Measurements from ENCODE around the gene LAMB4. TPM values are rescaled to one million over a fixed set of nuclear protein-coding genes. Genes with fewer than 3 reads are reported as not detected.

Gene LAMB4
- polyA plus RNA-seq, 2 of the 4 experiments (the other 2 are of a cell fraction): 0.13 to 0.19 TPM

DNA sequence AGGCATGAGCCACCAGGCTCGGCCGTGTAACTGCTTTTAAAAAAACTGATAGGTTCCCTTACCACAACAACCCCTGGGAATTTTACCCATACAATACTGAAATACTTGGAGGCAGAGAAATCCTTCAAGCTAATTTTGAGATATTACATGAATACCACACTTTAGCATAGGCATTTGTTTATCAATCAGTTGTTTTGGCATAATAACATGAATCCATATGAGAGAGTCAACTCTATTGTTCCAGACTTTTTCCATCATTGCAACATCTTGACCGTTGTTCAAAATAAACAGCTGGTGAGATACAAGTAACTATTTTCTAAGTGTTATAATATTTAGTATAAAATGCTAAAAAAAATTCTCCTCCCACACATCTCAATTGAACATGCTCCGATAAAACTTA lies 36.8 kb downstream of the LAMB4 start:
- ATAC-seq (no peak), FAIRE-seq (no peak), DNase-seq (ENCODE audit: low read depth in 1 of 2, low spot score in 1 of 2) (no peak)
- TF ChIP-seq HOXB13 (CRISPR knock-in tag; IDR thresholded peaks at IDR 0.05; ENCODE audit: low read depth) (no peak), CTCF (IDR thresholded peaks at IDR 0.05) (no peak), SMC3 (IDR thresholded peaks at IDR 0.05) (no peak), HMGXB4 (CRISPR knock-in tag; IDR thresholded peaks at IDR 0.05; ENCODE audit: borderline replicate concordance) (no peak), TFCP2L1 (CRISPR knock-in tag; IDR thresholded peaks at IDR 0.05) (no peak), NR3C1 (IDR thresholded peaks at IDR 0.05) (no peak), KDM1A (IDR thresholded peaks at IDR 0.05; ENCODE audit: low read depth) (no peak), TP53 (CRISPR knock-in tag; IDR thresholded peaks at IDR 0.05) (no peak), ELK1 (IDR thresholded peaks at IDR 0.05; ENCODE audit: low read depth, low read length) (no peak), ZSCAN20 (CRISPR knock-in tag; IDR thresholded peaks at IDR 0.05) (no peak), RCOR1 (IDR thresholded peaks at IDR 0.05; ENCODE audit: low read depth, low read length) (no peak), JUN (IDR thresholded peaks at IDR 0.05) (no peak), POLR2A (IDR thresholded peaks at IDR 0.05; ENCODE audit: low read length) (no peak)
- TF ChIP-seq, protein P1, sequence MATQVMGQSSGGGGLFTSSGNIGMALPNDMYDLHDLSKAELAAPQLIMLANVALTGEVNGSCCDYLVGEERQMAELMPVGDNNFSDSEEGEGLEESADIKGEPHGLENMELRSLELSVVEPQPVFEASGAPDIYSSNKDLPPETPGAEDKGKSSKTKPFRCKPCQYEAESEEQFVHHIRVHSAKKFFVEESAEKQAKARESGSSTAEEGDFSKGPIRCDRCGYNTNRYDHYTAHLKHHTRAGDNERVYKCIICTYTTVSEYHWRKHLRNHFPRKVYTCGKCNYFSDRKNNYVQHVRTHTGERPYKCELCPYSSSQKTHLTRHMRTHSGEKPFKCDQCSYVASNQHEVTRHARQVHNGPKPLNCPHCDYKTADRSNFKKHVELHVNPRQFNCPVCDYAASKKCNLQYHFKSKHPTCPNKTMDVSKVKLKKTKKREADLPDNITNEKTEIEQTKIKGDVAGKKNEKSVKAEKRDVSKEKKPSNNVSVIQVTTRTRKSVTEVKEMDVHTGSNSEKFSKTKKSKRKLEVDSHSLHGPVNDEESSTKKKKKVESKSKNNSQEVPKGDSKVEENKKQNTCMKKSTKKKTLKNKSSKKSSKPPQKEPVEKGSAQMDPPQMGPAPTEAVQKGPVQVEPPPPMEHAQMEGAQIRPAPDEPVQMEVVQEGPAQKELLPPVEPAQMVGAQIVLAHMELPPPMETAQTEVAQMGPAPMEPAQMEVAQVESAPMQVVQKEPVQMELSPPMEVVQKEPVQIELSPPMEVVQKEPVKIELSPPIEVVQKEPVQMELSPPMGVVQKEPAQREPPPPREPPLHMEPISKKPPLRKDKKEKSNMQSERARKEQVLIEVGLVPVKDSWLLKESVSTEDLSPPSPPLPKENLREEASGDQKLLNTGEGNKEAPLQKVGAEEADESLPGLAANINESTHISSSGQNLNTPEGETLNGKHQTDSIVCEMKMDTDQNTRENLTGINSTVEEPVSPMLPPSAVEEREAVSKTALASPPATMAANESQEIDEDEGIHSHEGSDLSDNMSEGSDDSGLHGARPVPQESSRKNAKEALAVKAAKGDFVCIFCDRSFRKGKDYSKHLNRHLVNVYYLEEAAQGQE (IDR thresholded peaks at IDR 0.05): no peak
- Histone ChIP-seq H3K9me3 (no peaks in the 10 kb centered on the region), H3K27ac (peak overlapping the region in 1 of 2 experiments; percentile 32; a peak in 3 of 6 replicates), H3K4me3 (no peak overlapping the region), H3K4me1 (peaks cover 48% of the 10 kb centered on the region), H3K4me2 (no peak overlapping the region)
- POLR2A ChIA-PET: no interaction called here
- WGBS (ENCODE audit: missing lambda C conversion rate): 94% methylated on average over 4 of the region's 4 CpGs
- CTCF ChIA-PET: interaction anchor here (1.8 to 2.3 kb wide), 2 partner anchors 13 to 77 kb away, joined by 4 to 14 read pairs; no protein-coding TSS in a partner anchor

DNA sequence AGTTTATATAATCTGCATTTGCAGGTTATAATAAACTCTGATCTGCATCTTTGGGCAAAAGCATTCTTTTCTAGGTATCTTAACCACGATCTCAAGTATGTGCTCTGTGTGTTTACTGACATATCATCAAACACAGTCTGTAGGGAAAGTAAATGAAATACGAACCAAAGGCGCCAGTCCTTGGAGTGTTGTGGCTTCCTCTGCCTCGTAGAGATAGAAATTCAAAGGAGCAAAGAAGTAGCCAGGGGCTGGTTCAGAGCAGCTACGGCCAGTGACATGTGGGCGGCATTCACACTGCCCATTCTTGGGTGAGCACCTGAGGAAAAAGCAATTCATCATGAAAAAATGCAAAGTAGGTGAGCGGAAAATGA lies 38.7 kb downstream of the LAMB4 start:
- H3K4me1 ChIP-seq: peaks cover 37% of the 10 kb centered on the region
- CTCF ChIA-PET: no interaction called here
- no peak for DNase-seq (ENCODE audit: low read depth in 1 of 2, low spot score in 1 of 2)

More for the DNA sequence above, 38.7 kb downstream of the LAMB4 start:
- POLR2A ChIA-PET: no interaction called here
- FAIRE-seq (no peak), ATAC-seq (no peak)
- H3K4me2 ChIP-seq: no peak overlapping the region
- no peak overlapping the region for H3K4me3 ChIP-seq
- no peaks in the 10 kb centered on the region for H3K9me3 ChIP-seq
- 74% methylated on average over 7 of the region's 7 CpGs for WGBS (ENCODE audit: missing lambda C conversion rate)
- peak overlapping the region in 1 of 2 experiments; percentile 19; a peak in 1 of 6 replicates for H3K27ac ChIP-seq
- TF ChIP-seq SREBF2 (IDR thresholded peaks at IDR 0.05) (no peak), HMGXB4 (CRISPR knock-in tag; IDR thresholded peaks at IDR 0.05; ENCODE audit: borderline replicate concordance) (no peak), HOXA7 (CRISPR knock-in tag; IDR thresholded peaks at IDR 0.05) (no peak), HOXB13 (CRISPR knock-in tag; IDR thresholded peaks at IDR 0.05; ENCODE audit: low read depth) (no peak), ELK1 (IDR thresholded peaks at IDR 0.05; ENCODE audit: low read depth, low read length) (no peak)

All from A549 (cell line).